GM10266 (cell line): ENCODE results near the gene GGCX.

ENCODE experiments used
- DNase-seq: peaks from one replicate; pipeline ENCODE4 v3.0.0; 2012; ENCODE audit errors: extremely low spot score
- CTCF ChIP-seq: IDR thresholded peaks from 2 replicates; pipeline ENCODE4 v1.5.1; 2012; ENCODE audit warnings: mild to moderate bottlenecking, low read depth; ENCODE audit not compliant: control insufficient read depth, insufficient read depth; ENCODE audit errors: missing control alignments

GGCX gene

GRCh38 chr2:85503851-85504777 lies 57.2 kb downstream of the GGCX start:
- no peak for DNase-seq
- TF ChIP-seq CTCF, result no peak

- TF ChIP-seq CTCF, result no peak
- no peak for DNase-seq
Measured at GRCh38 chr2:85503168-85503850, 58.0 kb downstream of the GGCX start.

- DNase-seq, result no peak
- no peak for TF ChIP-seq CTCF
Measured at GRCh38 chr2:85502720-85503119, 58.6 kb downstream of the GGCX start.

- DNase-seq, result no peak
- TF ChIP-seq CTCF, result no peak
Measured at GRCh38 chr2:85501248-85501647, 60.0 kb downstream of the GGCX start.

- no peak for DNase-seq
- TF ChIP-seq CTCF, result no peak
Measured at GRCh38 chr2:85497944-85498630, 63.2 kb downstream of the GGCX start.

DNA sequence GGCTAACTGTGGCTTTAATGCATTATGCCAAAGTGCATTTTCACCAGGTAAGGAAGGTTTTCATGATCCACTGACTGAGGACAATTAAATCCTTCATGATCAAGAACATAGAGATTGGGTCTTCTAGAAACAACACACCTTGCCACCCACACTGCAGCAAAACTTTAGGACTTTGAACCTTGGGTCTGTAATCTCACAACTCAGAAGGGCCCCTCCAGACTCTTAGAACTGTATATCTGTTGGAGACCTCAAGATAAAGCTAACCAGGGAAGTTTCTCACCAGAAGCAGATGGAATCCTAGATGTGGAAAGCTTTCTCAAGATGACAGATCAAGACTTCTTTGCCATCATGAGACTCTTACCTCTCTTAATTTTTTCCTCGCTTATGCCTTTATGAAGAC lies 64.9 kb downstream of the GGCX start:
- DNase-seq, result no peak
- TF ChIP-seq CTCF, result no peak
